SKM-1 (cell line): ENCODE measurements around the gene SMAD3.
A peak's percentile ranks its signal among the peaks of the same experiment; 100 is the strongest.
"Not testable (repeated sequence)": the region's sequence is repeated elsewhere in the genome, so short reads cannot be mapped to it uniquely, and the experiment has no call there.

Source experiments
- DNase-seq: peaks from one replicate; lab custom pipeline; 2025; ENCODE audit not compliant: unreplicated experiment; lab: John Stamatoyannopoulos, UW

The SMAD3 gene

DNA sequence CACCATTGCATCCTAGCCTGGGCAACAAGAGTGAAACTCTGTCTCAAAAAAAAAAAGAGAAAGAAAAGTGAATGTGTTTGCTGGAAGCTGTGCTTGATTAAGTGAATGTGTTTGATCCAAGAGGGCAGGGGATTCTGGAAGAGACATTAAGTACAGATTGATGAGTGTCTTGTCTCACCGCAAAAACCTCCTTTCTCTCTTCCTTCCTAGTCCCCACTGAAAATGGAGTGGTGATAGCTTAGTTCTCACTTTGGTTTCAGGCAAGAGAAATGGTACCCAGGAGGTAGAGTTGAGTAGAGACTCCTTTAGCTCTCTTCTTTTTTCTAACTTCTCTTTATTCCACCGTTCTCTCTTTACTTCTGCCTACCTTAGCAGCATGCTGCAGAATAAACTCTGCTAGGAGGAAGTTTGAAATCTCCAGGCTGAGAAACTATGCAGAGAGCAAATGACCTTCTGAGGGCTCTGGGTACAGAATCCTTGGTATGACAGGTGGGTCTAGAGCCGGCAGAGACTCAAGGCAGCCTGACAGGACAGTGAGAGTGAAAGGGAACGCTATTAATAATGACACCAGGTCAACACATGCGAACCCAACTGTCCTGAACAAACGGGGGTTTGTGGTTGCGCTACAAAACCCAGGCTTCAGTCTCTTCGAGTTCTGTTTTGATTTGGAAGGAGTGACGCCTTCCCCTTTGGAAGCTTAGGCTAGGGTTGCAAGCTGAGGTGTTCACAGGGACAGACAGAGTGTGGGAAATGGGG, 74.9 kb downstream of the SMAD3 start:
- DNase-seq = peak; percentile 3

DNA sequence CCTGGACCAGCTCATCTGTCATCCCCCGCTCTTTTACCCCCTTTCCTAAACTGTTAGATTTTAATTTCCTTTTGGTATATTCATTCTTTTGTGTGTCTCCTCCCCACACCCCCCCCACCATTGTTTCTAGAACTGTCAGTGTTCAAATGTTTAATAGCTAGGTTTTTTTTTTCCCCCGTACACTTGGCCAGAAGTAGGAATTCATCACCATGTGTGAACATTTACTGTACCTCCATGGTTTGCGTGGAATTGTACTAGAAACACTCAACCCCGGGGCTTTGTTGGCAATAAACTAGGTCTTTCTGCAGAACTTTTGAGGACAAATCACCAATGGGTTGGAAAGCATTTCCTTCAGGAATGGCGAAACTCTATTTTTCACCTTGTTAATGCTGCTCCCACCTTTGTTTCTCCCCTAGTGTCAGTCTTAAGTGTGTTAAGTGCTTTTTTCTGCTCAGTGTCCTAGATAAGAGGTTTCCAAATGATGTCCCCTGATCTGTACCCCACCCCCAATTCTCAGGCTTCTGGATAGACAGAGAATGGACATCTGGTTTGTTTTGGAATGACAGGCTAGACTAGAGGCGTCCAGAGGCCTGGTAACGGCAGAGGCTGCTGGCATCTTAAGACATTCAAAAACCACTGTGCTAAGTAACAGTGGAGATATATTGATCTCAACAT, 76.8 kb downstream of the SMAD3 start:
- DNase-seq = no peak

DNA sequence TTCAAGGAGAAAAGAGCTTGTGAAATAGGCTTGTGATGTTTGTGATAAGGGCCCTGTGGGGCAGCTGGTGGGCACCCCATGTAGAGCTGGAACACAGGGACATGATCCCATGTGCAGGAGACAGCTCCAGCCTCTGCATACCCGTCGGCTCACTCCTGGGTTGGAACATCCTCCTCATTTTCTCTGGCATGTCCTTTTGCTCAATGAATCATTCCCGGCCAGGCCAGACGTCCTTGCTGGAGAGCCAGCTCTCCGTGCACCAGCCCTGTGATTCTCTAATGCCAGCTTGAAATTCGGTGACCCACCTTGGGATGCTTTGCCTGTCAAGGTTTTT, 77.3 kb downstream of the SMAD3 start:
- DNase-seq = no peak

DNA sequence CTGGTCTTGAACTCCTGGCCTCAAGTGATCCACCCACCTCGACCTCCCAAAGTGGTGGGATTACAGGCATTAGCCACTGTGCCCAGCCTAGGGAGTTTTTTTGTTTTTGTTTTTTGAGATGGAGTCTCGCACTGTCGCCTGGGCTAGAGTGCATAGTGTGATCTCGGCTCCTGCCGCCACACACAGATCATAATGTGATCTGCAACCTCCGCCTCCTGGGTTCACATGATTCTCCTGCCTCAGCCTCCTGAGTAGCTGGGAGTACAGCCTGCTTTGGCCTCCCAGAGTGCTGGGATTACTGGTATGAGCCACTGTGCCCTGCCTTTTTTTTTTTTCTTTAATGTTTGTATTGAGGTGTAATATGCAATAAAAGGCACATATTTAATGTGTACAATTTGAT, 78.2 kb downstream of the SMAD3 start:
- no peak for DNase-seq

DNA sequence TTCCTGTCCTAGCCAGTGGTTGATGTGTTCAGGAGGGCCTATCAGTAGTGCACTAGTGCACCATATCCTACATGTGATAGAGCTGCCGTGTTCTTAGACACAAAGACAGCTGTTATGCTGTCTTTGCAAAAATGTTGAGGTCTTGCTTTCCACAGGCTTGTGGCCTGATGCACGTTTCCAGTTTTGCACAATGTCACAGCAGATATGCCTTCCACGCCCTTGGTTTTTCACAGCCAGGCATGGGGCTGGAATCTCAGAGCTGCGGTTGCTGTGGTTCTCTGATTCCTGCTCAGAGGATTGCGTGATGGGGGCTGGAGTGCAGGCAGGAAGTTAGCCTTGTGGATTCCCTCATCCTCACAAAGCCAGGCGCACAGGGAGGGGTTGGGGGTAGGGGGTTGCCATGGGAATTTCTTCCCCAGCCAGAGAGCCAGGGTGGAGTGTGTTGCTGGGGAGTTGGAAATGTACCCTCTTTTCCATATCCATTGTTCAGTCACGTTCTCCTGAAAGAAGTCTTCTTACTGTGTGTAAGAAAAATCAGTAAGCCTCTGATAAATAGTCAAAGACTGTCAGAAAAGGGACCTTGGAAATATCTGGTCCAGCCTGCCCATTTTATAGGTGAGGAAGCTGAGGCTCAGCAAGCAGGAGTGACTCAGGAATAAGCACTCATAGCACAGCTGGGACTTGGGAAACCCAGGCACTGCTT, 79.4 kb downstream of the SMAD3 start:
- DNase-seq = peak; percentile 36

DNA sequence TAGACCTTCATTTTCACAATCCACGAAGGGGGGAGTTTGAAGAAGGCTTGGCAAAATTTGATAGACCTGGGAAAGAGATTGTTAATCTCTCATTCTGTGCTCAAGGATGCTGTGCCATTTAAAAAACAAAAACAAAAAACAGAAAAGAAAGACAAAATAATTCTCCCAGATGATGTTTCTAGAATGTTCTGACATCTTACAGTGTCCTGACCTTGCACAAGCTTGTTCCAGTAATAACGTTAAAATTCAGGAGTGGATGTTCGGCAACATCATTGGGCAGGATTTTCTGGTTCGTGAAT, 79.9 kb downstream of the SMAD3 start:
- no peak for DNase-seq

DNA sequence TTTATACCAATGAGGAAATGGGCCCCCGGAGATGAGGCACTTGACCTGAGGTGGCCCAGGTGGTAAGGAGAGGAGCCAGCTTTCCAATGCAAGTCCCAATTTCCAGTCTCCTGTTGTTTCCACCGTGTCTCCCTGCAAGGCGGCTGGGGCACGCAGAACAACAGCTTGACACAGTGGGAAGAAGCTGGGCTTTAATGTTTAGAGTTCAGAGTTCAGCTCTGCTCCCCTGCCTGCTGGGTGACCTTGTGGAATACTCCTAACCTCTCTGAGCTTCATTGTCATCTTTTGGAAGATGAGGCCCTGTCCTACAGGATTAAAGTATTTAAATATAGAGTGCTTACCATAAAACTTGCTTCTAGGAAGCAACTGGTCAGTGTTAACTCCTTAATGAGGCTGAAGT, 80.3 kb downstream of the SMAD3 start:
- DNase-seq = no peak

DNA sequence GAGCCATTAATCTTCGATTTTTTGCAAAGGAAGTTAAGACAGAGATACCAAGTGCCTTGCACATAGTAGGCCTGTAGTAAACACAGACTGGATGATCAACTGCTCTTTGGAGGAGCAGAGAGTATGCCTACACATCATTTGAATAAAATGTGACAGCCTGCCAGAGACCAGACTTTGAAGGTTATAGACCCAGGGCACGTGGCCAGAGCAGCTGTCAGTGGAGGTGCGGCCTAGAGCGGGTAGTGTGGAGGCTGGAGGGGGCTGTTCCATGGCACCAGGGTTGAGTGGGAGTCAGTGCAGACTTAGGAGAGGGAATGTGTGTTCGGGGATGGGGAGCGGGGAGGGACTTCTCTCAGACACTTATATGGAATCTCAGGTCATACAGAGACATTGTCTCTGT, 80.8 kb downstream of the SMAD3 start:
- DNase-seq = no peak

DNA sequence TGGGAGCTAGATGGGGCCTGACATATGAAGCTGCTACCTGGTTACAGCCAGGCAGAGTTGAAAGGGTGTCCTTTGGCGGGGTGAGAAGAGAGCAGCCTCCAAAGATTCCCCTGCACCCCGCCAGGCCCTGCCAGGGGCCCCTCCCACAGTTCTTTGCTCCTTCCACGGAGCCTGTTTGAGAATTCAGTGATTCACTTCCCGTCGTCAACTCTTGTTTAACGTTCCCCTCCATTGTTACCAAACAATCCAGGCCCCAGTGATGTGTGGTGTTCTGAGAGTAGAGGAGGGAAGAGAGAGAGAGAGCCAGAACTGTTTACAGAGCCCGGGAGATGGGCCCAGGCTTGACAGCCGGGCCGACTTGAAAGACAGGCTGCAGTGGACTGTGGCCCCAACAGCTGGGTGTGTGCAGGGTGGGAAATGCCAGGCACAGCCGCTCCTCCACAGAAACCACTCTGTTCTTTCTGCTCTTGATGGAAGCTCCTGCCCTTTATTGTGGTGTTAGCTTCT, 81.5 kb downstream of the SMAD3 start:
- DNase-seq = no peak

DNA sequence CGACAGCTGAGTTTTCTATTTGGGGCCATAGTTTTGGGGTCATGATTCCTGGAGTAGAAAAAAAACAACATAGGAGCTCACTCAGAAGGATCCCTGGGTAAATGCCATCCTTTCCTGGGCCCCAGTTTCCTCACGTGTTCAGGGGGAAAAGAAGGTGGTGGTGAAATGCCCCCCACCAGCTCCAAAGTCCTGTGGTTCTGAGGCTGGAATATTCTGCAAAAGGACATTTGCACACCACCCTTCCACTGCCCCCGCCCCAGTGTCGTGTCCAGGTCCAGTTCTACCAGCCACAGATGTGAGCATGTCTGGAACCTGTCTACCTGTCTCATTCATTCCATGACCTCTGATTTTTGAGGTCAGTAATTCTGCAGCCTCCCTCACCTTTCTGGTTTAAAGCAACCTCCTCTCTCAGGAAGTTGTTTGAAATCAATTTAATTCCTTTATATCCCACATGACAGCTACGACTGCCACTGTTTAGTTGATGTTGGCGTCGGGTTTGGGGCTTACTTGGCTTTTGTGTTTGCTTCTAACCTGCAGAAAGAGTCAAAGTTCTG, 82.1 kb downstream of the SMAD3 start:
- DNase-seq = no peak

DNA sequence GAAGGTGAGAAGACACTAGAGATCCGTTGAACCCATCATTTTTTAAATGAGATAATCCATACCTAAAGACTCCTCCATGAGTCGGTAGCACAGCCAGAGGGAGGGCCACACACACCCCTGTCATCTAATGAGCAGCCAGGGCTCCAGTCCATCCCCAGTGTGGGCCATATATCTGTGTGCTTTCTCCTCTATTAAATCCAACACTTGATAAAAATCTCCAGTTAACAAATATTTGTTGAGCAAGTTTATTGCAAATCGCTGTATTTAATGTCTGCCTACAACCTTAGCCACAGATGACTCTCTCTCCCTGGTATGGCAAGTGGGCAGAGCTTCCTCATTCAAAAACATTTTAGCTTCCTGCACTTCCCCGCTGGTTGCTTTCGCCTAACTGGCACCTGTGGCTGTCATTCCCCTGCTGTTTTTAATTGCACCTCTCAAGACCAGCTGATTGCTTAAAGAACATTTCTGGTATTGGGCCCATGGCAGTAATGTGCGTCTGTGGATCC, 82.8 kb downstream of the SMAD3 start:
- peak; percentile 29 for DNase-seq

DNA sequence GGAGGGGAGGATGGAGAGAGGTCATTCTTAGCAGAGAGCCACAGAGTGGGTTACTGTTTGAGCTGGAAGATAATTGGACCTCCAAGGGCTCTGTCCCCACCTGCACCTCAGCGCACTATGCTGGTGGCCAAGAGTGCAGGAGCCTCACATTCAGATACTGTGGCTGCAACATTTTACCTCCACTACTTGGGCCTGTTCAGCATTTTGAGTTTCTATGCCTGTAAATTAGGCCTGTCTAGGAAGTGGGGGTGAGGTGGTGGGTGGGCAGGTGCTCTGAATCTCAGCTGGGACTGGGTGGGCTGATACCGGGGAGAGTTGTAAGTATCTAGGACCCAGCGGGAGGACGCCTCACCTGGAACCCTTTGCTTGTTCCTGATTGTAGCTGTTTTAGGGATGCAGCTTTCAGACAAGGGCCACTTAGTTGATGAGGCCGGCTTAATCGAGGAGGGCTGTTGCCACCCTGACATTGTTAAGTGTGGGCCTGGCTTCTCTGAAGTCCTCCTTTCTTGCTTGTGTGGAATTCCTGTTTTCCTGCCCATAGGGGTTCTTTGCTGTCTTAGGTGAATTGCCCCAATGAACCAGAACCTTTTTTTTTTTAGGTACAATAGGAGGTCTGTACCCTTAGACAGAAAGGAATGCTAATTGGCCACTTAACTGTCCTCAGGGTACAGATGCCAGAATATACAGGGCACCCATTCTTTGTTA, 83.8 kb downstream of the SMAD3 start:
- DNase-seq = no peak

DNA sequence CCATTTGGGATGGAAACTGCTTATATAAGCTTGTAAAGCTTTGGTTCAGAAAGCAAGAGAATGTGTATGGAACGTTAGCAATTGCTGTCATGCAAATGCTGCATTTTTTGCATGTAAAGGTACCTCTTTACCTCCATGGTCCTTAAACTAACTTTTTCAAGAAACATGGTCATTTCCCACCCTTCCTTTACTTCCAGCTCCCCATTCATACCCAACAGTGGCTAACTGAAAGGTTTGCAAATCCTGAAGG, 84.3 kb downstream of the SMAD3 start:
- DNase-seq = no peak

DNA sequence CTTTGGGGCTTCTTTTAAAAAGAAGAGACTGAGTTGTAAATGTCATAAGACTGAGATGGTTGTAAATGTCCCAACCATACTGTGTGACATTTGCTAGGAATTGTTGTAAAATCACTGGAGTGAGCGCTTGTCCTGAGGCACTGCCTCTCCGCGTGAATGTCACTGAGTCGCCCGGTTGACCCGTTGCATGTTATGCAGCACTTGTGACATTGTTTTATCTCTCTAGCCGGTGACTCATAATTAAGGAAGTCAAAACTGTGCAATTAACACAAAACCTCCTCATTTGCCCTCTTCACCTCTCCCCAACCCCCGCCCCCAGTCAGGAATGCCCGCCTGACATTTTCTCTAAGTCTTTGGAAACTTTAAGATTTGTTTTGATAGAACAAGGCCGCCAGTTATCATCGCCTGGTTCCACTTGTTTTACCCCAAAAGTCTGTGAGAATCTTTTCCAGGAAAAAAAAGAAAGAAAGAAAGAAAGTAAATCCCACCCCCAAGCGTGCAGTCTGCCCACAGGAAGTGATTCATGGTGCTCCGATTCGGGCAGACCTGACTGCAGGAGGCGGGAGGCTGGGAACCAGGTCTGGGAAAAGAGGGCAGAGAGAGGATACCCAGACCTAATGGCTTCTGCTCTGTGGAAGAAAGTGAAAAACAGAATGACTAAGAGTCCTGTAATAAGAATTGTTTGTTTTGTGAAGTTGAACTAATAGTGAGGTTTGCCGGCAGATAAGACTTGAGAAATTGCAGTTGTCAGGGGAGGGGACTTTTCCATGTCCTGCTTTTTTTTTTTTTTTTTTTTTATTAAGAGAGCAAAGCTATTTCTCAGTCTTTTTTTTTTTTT, 84.8 kb downstream of the SMAD3 start:
- peak; percentile 3 for DNase-seq

DNA sequence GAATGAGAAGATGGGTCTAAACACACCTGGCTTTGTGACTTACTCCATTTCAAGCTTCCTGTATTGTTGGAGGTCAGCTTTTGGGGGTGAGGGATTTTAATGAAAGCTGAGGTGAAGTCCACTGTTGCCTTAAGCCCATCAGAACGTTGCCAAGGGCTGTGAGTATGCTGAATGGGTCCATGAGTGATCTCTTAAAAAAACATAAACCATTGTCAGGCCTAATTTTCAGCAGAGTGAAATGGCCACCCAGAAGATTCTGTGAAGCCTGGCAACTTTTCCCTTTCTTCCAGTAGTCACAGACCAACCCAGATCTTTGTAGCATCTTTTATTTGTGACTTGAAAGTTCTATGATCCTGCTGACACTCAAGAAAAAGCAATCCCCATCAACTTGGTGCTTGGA, 87.0 kb downstream of the SMAD3 start:
- DNase-seq = no peak

DNA sequence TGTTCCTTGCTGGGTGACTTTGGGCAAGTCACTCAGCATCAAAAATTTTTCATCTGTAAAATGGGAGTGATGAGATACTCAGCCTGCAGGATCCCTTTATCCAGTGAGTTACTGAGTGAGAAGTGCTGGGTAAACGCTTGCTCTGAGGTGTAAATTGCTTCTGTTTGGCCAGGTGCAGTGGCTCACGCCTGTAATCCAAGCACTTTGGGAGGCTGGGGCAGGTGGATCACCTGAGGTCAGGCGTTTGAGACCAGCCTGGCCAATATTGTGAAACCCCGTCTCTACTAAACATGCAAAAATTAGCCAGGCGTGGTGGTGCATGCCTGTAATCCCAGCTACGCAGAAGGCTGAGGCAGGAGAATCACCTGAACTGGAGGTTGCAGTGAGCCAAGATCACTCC, 87.6 kb downstream of the SMAD3 start:
- not testable (repeated sequence) for DNase-seq

DNA sequence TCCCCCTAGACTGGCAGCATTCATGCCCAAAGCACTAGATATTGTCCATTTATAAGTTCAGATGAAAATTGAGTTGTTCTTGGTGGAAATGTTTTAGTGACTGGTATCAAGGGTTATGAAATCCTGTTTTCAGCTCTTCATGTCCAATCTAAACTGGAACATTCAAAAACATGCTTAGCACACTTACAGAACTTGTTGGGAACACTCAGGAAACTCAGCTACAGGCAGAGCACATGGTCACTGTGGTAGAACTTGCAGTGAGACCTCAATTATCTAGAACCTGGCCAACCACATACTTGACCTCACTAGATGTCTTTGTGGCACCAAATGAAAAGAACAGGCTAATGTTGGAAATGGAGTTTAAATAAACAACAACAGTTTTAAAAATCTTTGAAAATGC, 88.8 kb downstream of the SMAD3 start:
- DNase-seq = no peak

DNA sequence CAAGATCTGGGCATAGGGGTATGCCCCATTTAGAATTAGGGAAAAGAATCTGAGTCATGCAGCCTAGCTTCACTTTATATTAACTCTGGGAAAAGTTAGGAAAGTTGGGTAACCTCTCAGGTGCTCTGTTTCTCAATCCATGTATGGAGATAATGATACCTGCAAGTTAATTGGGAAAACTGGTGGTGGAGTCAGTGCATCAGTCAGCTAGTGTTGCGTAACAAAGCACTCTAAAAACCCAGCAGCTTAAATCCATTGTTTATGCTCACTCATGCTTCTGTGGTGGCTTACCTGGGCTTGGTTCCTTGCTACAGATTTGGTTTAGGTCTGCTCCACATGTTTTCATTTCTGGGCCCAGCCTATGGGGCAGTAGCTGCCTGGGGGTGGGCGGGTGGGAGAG, 91.0 kb downstream of the SMAD3 start:
- no peak for DNase-seq

DNA sequence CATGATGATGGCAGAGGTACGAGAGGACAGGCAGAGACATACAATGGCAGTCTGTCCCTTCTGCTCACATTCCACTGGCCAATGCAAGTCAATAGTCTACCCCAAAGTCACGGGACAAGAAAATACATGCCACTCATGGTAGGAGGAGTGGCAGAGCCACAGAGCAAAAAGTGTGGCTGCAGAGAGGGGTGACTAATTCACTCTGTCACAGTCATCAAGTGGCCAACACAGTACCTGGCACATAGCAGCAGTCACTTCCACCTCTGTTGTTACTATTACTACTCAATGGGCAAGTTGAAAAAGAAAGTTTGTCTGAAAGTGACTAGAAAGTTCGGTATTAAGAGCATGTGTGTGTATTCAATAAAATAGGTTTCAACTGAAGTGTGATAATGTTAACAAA, 91.4 kb downstream of the SMAD3 start:
- no peak for DNase-seq

DNA sequence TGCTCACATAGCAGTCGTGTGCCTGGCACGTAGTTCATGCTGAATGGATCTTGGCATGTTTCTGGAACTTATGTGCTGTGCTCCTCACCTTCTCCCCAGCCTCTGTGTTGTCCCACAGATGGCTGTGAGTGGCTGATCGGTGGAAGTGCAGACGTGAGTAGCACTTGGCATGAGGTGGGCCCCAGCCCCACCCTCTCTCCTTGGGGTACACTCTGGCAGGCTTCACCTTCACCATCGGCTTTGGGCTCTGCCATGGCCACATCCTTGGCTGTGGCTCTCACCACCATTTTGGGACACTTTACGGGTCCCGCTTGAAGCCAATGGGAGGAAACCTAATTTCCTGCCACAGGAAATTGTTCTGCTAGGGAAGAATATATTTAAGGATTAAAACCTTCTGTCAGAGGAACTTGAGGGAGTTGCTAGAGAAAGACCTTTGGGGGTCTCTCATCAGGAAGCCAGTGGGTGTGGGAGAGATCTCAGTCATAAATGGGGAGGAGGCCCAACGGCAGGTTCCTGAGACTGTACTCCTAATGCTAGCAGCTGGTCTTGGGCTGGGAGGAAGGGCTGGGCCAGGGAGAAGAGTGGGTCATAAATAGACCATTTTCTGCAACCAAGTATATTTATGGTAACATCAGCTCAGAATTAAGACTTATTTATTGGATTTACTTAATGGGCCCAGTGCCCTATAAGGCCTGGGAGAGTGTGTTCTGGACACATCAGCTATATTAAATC, 92.3 kb downstream of the SMAD3 start:
- DNase-seq = no peak
